GM21786 (cell line): ENCODE results near the gene ZNF3.

Experiments used
- ATAC-seq: cut with Tn5 transposase; IDR thresholded peaks from one replicate; pipeline ENCODE4 v1.9.1; 2021; ENCODE audit not compliant: unreplicated experiment

Gene ZNF3

DNA sequence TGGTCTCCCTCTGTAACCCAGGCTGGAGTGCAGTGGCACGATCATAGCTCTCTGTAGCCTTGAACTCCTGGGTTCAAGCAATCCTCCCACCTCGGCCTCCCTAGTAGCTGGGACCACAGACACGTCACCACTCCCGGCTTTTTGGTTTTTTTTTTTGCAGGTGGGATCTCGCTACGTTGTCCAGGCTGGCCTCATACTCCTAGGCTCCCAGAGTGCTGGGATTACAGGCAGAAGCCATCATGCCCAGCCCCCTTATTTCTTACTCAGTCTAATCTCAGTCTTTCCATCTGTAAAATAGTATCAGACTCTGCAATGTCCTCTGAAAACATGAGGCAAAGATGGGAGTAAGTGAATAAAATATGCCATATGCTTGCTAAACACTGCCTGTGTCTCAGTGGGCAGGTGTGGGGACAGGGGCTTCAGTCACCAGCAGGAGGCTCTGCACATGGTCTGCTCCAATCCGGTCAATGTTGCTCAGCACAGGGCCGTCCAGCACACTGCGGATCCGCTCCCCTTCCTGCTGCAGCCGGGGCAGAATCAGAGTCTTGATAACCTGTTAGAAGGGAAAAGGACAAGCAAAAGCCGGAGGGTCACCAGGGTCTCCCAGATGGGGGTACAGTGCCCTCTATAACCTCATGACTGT lies 28.1 kb upstream of the ZNF3 start:
- ATAC-seq: no peak

DNA sequence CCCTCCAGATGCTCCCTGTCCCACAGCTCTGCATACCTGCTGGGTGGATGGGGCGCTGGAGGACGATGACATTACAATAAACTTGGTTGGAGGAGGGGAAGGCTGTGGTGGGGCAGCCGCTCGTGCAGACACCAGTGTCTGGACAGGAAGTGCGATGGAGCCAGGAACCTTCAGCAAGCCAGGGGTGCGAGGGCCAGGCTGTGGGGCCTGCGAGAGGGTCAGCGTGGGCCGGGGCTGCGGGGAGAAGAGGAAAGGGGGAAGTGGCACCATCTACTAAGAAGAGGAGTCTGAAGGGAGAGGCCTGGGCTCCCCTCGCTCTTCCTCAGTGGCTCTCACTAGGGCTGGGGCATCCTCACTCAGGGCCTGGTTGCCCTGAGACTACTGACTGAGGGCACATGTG lies 26.4 kb upstream of the ZNF3 start:
- ATAC-seq: no peak

DNA sequence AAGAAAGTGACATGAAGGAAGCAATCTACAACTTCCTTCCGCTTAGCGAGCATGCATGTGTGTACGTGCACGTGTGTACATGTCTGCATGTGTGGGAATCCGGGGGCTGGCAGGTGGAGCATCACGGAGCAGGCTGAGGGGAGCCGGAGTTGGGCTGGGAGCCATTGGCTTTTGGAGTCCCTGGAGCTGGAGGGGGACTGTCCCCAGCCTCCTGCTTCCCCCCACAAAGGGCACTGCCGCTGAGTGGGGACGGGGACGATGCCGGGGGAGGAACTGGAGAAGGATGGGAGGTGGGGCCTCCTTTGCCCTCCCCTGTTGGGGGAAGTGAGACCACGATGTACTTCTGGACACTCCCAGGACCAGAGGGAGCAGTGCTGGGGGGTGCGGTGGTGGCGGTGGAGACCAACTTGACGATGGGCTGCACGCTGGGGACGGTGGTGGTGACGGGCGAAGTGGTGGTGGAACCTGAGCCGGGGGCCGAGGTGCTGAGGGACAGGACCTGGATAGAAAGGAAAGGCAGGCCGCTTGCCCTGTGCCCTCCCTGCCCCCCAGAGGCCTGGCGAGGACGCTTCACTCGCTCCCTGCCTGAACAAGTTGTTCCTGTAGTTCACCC lies 25.7 kb upstream of the ZNF3 start:
- ATAC-seq: no peak

DNA sequence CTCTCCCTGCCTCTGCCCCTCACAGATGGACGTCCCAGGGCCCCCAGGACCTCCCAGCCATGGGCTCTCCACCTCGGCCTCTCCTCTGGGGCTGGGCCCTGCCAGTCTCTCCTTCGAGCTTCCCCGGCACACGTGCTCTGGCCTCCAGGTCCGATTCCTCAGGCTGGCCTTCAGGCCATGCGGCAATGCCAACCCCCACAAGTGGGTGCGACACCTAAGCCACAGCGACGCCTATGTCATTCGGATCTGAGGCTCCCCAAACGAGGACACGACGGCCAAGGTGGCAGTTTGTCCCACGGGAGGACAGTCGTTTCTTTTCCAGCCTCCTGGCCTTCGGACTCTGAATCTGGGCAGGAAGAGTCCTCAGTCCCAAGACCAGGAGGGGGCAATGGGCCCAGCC lies 25.1 kb upstream of the ZNF3 start:
- ATAC-seq: no peak

DNA sequence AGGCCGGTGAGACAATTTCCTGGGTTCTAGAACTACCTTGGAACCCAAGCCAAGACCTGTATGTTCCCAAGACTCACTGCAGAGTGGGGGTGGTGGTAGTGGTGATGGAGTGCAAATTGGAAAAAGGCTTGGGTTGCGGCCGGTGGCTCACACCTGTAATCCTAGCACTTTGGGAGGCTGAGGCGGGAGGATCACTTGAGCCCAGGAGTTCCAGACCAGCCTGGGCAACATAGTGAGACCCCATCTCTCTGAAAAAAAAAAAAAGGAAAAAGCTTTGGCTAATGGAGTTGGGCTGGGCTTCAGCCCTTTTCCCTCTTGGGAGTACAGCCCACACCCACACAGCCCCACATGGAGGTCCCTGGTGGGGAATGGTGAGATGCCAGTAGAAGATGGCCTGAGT lies 24.0 kb upstream of the ZNF3 start:
- ATAC-seq: no peak

DNA sequence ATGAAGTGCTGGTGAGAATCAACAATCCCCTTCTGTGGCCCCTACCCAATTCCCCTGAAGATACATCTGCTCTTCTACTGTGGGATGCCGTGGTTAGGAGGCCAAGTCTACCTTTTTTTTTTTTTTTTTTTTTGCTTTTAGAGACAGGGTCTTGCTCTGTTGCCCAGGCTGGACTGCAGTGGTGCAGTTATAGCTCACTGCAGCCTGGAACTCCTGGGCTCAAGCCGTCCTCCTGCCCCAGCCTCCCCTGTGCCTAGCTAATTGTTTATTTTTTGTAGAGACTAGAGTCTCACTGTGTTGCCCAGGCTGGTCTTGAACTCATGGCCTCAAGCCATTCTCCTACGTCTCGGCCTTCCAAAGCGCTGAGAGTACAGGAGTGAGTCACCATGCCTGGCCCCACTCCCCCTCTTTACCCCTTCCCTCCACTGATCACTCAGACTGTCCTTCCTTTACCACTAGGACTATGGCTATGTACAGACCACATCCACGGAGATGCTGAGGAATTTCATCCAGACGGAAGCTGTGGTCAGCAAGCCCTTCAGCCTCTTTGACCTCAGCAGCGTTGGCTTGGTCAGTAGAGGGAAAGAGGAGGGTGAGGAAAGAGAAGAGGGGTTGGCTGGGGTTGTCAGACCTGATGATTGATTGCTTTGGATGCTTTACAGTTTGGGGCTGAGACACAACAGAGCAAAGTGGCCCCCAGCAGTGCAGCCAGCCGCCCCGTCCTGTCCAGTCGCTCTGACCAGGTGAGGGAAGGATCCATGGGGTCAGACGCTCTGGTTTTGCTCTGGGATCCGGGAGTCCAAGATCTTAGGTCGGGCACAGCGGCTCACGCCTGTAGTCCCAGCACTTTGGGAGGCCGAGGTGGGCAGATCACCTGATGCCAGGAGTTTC lies 21.7 kb upstream of the ZNF3 start:
- no peak for ATAC-seq

DNA sequence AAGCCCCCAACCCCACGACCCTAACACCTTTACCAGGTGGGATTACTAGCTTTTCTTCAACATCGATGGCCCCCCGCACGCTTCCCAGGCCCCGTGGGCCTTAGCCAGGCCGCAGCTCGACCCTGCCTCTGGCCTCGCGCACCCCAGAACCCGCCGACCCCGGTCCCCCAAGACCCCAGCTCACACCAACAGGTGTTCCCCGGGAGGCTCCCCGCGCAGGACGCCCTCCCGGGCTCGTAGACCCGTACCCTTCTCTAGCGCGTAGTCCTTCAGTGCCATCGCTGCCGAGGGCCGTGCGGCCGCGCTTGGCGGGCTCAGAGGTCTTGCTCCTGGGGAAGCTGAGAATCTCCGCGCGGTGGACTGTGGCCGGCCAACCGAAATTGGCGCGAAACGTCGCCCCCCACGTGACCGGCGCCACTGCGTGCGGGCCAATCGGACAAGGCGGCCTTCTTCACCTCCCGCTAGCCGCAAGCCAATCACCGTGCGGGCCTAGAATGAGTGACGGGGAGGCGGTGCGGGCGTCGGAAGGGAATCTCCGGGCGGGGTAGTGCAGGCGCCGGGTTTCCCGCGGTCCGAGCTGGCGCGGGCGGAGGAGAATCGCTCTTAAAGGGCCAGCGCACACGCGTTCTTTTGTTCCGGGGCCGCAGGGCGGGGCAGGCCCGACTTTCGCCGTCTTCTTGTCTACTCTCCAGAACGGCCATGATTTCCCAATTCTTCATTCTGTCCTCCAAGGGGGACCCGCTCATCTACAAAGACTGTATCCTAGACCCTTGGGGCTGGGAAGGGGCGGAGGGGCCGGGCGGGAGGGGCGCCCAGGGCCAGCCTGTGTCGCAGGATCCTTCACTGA lies 19.7 kb upstream of the ZNF3 start, which contains the start of the genes AP4M1 and MCM7:
TSS of gene AP4M1 (plus strand) at position 628 of the 847 bp plus-strand sequence. CDS start at position 700, 72 bp downstream.
TSS of gene MCM7 (minus strand) at position 382 of the 847 bp plus-strand sequence. CDS start at position 279, 103 bp downstream.
- ATAC-seq: peak; percentile 86

DNA sequence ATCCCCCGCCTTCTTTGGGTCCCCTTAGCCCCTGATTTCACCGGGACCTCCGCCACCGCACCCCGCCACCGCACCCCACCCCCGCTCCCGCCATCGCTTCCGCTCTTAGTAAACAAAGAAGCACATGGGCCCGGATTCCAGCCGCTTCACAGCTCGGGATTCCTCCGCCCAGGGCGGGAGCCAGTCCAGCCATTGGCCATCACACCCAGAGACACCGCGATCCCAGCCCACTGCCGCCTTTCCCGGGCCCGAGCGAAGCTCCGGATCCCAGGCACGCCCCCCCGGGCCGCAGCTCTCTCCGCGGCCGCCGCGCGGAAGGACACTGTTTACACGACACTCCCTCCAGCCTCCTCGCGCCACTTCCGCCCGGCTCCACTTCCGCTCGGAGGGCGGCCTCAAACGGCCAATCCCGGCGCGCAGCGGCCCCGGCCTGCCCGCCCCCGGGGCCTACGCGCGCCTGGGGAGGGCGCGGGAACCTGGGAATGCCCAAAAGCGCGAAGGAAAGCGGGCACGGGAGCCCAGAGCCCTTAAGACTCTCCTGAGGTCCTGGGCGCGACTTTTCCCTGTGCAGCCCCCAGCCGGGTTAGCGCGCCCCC lies 19.0 kb upstream of the ZNF3 start:
- ATAC-seq: peak; percentile 49

DNA sequence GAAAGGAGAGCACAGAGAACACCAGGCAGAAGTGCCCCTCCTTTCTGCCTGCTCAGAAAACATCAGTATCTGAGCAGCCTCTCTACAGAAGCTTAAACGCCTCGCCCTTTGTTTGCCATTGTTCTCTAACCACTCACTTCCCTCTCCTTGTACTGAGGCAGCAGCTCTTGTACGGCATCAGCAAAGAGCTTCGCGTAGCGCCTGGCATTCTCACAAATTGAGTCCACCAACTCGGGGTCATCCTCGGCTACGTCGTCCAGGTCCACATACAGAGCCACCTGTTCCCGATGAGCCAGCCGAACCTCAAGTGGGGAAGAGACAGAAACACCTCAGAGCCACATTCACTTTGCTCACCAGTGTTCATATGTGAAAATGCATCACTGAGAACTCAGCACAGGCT lies 17.9 kb upstream of the ZNF3 start:
- ATAC-seq: no peak

DNA sequence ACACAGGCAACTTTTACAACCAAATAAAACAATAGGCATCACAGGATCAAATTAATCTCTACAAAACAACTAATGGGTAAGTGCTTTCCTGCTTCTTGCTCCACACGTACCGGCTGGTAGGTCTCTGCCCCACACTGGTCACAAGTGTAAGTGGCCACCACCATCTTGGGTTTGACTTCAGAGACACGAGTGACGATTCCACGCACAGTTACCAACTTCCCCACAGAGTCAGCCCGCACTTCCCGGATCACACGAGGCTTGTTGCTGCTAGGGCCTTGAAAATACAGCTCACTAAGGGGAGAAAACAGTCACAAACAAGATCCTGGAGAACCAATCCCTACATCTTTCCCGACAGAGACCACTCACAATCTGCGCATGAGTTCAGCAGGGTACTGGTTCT lies 17.4 kb upstream of the ZNF3 start:
- no peak for ATAC-seq

DNA sequence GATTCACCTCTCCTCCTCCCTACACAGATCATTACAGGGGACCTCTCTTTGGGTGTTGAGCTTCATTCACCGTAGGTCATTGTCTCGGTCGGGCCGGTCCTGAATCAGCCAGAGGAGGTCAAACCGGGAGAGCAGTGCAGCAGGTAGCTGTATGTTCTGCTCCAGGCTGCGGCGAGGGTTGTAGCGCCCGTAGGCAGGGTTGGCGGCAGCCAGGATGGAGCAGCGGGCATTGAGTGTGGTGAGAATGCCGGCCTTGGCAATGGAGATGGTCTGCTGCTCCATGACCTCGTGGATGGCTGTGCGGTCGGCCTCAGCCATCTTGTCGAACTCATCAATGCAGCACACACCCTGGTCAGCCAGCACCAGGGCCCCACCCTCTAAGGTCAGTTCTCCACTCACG lies 14.2 kb upstream of the ZNF3 start:
- no peak for ATAC-seq

DNA sequence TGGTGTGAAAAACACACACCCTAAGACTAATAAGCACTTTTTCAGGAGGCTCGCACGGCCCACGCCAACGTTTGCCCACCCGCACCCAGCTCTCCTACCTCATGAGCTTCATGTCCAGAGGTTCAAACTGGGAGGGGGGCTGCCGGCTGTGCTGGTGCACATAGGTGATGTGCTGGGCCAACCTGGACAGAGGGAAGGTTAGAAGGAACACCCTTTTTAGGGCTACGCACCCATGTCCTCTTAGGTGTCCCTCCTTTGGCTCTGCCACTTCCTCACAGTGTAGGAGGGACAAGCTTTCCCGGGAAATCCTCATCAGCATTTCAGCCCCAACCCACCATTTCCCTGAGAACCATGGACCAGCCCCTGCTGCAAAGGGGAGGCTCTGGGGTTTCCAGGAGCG lies 13.8 kb upstream of the ZNF3 start:
- ATAC-seq: no peak

DNA sequence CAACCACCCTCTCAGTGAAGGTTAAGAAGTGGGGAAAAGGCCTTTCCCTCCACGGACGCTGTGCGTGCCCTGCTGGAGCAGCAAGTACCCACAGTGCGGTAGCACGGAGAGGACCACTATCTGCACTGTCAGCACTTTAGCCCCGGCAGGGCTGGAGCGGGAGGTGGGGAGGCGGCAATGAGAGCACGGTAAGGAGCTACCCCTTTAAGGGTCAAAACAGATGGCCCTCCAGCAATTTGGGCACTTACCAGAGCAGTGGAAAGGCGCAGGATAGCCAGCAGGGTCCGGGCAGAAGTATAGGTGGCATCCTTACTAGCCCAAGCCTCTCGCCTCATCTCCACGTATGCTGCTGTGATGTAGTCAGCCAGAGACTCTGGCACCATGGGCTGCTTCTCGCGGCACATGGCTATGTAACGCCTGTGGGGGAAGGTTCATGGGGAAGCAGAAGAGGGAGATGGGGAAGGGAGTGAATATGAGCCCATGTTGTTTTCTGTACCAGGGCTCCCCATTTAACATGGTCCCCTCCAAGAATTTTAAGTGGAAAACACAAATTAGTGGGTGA lies 12.5 kb upstream of the ZNF3 start:
- ATAC-seq: no peak

DNA sequence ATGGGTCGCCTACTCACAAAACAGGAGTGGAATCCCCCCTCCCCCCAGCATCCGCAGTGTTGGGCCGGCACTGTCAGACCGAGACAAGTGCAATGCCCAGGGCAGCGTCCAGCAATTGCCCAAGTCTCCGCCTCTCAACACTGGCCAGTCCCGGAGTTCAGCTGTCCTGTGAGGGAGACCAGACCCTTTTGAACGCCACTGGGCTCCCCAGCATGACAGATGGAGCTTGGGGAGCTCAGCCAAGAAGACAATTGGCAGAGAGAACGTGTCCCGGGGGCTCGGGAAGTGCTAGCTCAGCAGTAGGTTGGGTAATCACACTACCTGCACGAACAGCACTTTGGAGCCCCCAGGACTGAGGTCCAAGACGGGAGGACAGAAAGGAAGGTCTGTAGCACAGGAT lies 12.0 kb upstream of the ZNF3 start:
- ATAC-seq: no peak

DNA sequence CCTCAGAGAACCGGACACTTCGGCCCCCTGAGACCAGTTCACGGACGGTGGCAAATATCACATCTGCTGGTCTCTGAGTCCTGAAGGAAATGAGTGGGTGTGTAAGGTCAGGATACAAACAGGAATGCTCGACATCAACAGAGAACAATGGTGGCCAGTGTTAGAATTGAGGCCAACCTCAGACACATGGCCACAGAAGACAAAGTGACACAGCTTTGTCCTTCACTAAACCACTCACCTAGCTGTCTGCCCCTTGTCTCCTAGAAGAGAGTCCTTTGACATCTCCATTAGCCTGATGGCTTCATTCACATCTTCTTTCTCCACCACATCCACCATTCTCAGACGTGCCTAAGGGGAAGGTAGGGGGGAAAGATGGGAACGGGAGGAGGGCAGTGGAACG lies 11.5 kb upstream of the ZNF3 start:
- no peak for ATAC-seq

DNA sequence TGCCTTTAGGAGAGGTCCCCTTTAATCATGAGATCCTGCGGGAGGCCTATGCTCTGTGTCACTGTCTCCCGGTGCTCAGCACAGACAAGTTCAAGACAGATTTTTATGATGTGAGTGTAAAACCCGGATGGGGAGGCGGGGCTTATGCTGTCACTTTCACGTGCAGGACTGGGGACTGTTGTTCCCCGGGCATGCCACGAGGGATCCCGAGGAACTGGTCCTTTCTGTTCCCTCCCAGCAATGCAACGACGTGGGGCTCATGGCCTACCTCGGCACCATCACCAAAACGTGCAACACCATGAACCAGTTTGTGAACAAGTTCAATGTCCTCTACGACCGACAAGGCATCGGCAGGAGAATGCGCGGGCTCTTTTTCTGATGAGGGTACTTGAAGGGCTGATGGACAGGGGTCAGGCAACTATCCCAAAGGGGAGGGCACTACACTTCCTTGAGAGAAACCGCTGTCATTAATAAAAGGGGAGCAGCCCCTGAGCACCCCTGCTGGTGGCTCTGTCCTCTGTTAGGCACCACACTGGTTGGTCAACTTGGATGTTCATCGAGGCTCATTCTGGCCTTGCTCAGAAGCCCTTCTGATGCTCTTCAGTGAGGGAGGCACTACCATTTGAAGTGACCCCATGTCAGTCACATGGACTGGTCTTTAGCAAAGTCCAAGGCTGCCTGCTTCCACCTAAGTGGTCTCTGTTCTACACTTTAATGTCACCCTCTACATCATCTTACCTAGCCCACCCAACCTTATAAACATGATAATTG lies 10.1 kb upstream of the ZNF3 start:
- no peak for ATAC-seq

DNA sequence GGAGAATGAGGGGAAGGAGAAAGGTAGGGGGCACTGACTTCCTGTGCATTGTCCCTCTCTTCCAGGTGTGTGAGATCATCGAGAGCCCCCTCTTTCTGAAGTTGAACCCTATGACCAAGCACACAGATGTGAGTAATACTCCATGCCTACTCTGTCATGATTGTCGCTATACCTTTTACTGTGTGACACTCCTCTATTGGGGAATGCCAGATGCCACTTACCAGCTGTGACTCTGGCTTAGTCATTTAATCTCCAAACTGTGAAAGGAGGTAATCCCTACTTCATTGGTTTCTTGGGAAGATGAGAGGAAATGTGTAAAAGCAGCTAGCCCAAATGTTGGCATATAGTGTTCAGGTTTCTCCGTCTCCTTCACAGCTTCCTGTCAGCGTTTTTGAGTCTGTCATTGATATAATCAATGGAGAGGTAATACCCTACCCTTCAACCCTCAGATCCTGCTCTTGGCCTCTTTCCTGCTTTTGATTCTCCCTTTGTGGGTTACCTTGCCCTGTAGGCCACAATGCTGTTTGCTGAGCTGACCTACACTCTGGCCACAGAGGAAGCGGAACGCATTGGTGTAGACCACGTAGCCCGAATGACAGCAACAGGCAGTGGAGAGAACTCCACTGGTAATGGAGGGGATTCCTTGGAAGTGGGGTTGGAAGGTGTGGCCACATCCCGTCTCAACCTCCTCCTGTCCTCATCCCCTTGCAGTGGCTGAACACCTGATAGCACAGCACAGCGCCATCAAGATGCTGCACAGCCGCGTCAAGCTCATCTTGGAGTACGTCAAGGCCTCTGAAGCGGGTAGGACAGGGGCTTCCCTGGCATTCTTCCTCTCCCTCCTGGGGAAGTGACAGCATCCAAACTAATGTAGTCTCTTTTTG lies 9.2 kb upstream of the ZNF3 start:
- no peak for ATAC-seq

DNA sequence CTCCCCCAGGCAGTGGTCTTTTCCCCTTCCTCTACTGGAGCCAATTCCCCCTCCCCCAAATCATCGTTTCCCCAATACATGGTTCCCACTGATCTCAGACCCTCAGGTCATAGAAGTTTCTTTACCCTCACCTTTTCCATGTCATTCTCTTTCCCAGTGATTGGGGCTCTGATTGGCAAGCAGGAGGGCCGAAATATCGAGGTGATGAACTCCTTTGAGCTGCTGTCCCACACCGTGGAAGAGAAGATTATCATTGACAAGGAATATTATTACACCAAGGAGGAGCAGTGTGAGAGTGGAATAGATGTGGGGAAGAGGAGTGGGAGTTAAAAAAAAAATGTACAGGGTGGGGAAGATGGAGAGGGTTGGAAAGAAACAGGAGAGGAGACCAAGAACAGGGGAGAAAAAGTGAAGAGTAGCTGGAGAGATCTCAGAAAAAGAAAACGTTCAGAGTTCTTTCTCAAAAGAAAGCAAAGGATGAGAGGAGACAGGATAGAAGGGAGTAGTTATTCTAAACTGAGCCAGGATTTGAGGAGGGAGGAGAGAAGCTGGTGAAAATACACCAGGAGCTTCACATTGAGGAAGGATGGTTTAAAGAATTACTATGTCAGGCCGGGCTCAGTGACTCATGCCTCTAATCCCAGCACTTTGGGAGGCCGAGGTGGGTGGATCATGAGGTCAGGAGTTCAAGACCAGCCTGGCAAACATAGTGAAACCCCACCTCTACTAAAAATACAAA lies 8.1 kb upstream of the ZNF3 start:
- no peak for ATAC-seq
